GM21528 (cell line): ENCODE measurements around the gene PRTG.

Source experiments
- ATAC-seq: cut with Tn5 transposase; IDR thresholded peaks from one replicate; pipeline ENCODE4 v1.9.1; 2021; ENCODE audit warnings: mild to moderate bottlenecking, moderate library complexity; ENCODE audit not compliant: unreplicated experiment, low FRiP score

PRTG gene

GRCh38 chr15:55576943-55577342 is 166.0 kb downstream of the PRTG start:
- ATAC-seq, result no peak

GRCh38 chr15:55574096-55574495 is 168.9 kb downstream of the PRTG start:
- ATAC-seq, result no peak

GRCh38 chr15:55573224-55573623 is 169.7 kb downstream of the PRTG start:
- no peak for ATAC-seq

- ATAC-seq, result no peak
Observed at GRCh38 chr15:55564347-55565145, 178.4 kb downstream of the PRTG start.

- ATAC-seq, result no peak
Observed at GRCh38 chr15:55562601-55563000, 180.4 kb downstream of the PRTG start.
